Endothelial cell of umbilical vein (primary cell): Measurements from ENCODE around the gene TXNIP. TPM values are rescaled to one million over a fixed set of nuclear protein-coding genes. Genes with fewer than 3 reads are reported as not detected.

Experiments used
- BruUV-seq: library from RNA; stranded (reverse); fragments of 400-500 nt; replicated peaks from 2 replicates; lab custom pipeline; 2021; lab: Mats Ljungman, UMichigan
- CTCF ChIA-PET: fragments of 300-600, 350-600 bp; sonication (Branson Sonifier 250); formaldehyde crosslinking; loops from one replicate; lab custom pipeline; 2021; ENCODE audit warnings: antibody characterized with exemption, inconsistent platforms; lab: Charles Lee
- POLR2A ChIA-PET: fragments of 300-600, 350-600 bp; sonication (Branson Sonifier 250); formaldehyde crosslinking; loops from one replicate; lab custom pipeline; 2021; ENCODE audit warnings: antibody characterized with exemption, inconsistent platforms; lab: Charles Lee
- DNase-seq: peaks from one replicate; pipeline ENCODE4 v3.0.0-alpha.2; 2011; ENCODE audit warnings: low read depth, low spot score
- FAIRE-seq: peaks from 2 replicates; lab custom pipeline; 2011; peaks lifted over from hg19 to GRCh38; lab: Jason Lieb, UNC
- H2AFZ ChIP-seq: 2 replicates; pipeline ENCODE4 v1.6.0; 2012; ENCODE audit warnings: low read depth, low read length, control low read depth, inconsistent platforms
- H3K27ac ChIP-seq: 2 replicates; pipeline ENCODE4 v1.5.1; 2011; ENCODE audit warnings: low read depth, mild to moderate bottlenecking, control low read depth, low read length, moderate library complexity; ENCODE audit not compliant: insufficient read depth
- H3K27me3 ChIP-seq, 2 experiments: 2 replicates each; pipeline versions ENCODE4 v1.6.0 to v1.6.1; 2011; ENCODE audit warnings: low read length in 2 of 2, mixed read lengths in 1 of 2; ENCODE audit not compliant: control insufficient read depth in 2 of 2, insufficient read depth in 2 of 2
- H3K36me3 ChIP-seq, 2 experiments: 2 replicates in 1 of 2; 3 replicates in 1 of 2; pipeline ENCODE4 v1.5.1; 2011; ENCODE audit warnings: low read length in 2 of 2, mild to moderate bottlenecking in 1 of 2, moderate library complexity in 1 of 2; ENCODE audit not compliant: control insufficient read depth in 2 of 2, insufficient read depth in 2 of 2; ENCODE audit errors: extremely low read depth in 1 of 2
- H3K4me1 ChIP-seq: 3 replicates; pipeline ENCODE4 v1.5.1; 2011; ENCODE audit warnings: mild to moderate bottlenecking, low read length; ENCODE audit not compliant: control insufficient read depth, insufficient read depth; ENCODE audit errors: extremely low read depth
- H3K4me2 ChIP-seq: 2 replicates; pipeline ENCODE4 v1.6.1; 2011; ENCODE audit warnings: low read length, control low read depth, mixed read lengths; ENCODE audit not compliant: insufficient read depth
- H3K4me3 ChIP-seq, 3 experiments: fragments of 200-600 bp in 1 of 3; sonication (generic), shearing (Covaris generic) in 1 of 3; replicated peaks in 1 of 3; 2 replicates each; pipeline ENCODE4 v1.5.1; 2011 to 2016; ENCODE audit warnings: control low read depth in 3 of 3, low read length in 3 of 3, mild to moderate bottlenecking in 2 of 3, inconsistent platforms in 1 of 3, low read depth in 1 of 3, moderate library complexity in 1 of 3; ENCODE audit not compliant: insufficient read depth in 1 of 3
- H3K79me2 ChIP-seq: 2 replicates; pipeline ENCODE4 v1.6.0; 2012; ENCODE audit warnings: low read length, inconsistent platforms; ENCODE audit not compliant: control insufficient read depth, insufficient read depth
- H3K9ac ChIP-seq: replicated peaks from 2 replicates; pipeline ENCODE3; 2011; ENCODE audit warnings: low read length, control low read depth; ENCODE audit not compliant: insufficient read depth; ENCODE audit errors: extremely low read depth
- H3K9me1 ChIP-seq: replicated peaks from 3 replicates; pipeline ENCODE4 v1.6.0; 2011; ENCODE audit warnings: mild to moderate bottlenecking, low read length; ENCODE audit not compliant: control insufficient read depth, insufficient read depth; ENCODE audit errors: extremely low read depth
- H3K9me3 ChIP-seq: replicated peaks from 2 replicates; pipeline ENCODE4 v1.5.1; 2012; ENCODE audit warnings: low read length, inconsistent platforms; ENCODE audit not compliant: control insufficient read depth, insufficient read depth
- H4K20me1 ChIP-seq: replicated peaks from 2 replicates; pipeline ENCODE3; 2011; ENCODE audit warnings: mild to moderate bottlenecking, low read length; ENCODE audit not compliant: control insufficient read depth, insufficient read depth; ENCODE audit errors: extremely low read depth
- EZH2 ChIP-seq: IDR thresholded peaks from 2 replicates; pipeline ENCODE4 v1.6.1; 2012; ENCODE audit warnings: borderline replicate concordance, low read depth, mild to moderate bottlenecking, moderate library complexity, low read length, inconsistent platforms; ENCODE audit not compliant: severe bottlenecking
- FOS ChIP-seq: IDR thresholded peaks from 2 replicates; pipeline ENCODE4 v1.6.1; 2011; ENCODE audit warnings: mild to moderate bottlenecking, low read length, moderate library complexity, borderline replicate concordance; ENCODE audit not compliant: insufficient read depth
- GATA2 ChIP-seq: IDR thresholded peaks from 2 replicates; pipeline ENCODE4 v1.7.0; 2011; ENCODE audit warnings: low read depth, mild to moderate bottlenecking, moderate library complexity, mixed read lengths, low read length; ENCODE audit not compliant: insufficient read length, insufficient read depth
- JUN ChIP-seq: IDR thresholded peaks from 2 replicates; pipeline ENCODE4 v1.6.1; 2011; ENCODE audit warnings: borderline replicate concordance, low read depth; ENCODE audit not compliant: insufficient read length, insufficient read depth
- MAX ChIP-seq: IDR thresholded peaks from 2 replicates; pipeline ENCODE4 v1.6.1; 2011; ENCODE audit not compliant: insufficient read depth, insufficient read length
- MYC ChIP-seq: IDR thresholded peaks from one replicate; pipeline ENCODE4 v1.6.1; 2011; ENCODE audit warnings: mild to moderate bottlenecking, low read depth, low read length
- POLR2A ChIP-seq: IDR thresholded peaks from 2 replicates; pipeline ENCODE4 v1.6.1; 2012; ENCODE audit warnings: low read depth, mild to moderate bottlenecking, control low read depth, low read length
- POLR2AphosphoS5 ChIP-seq: IDR thresholded peaks from 2 replicates; pipeline ENCODE4 v1.6.1; 2012; ENCODE audit warnings: low read depth, mild to moderate bottlenecking, control low read depth, low read length, moderate library complexity; ENCODE audit not compliant: insufficient read depth
- dilution Hi-C: fragments of 300-500 bp; cut with MboI; formaldehyde crosslinking; loops from one replicate; pipeline ENCODE4 v1.15.0; 2019; ENCODE audit warnings: low sequenced_read_pairs; ENCODE audit not compliant: extremely low pct_ligation_motif_present
- intact Hi-C: fragments of 100-400 bp; cut with micrococcal nuclease; formaldehyde crosslinking; loops from one replicate; pipeline ENCODE4 v1.10.0; 2022
- polyA plus RNA-seq, 4 experiments: library from polyadenylated mRNA; depleted of rRNA in 3 of 4; stranded (reverse) in 3 of 4; unstranded in 1 of 4; fragments of >200 nt; gene quantifications; 2 replicates each; pipeline versions ENCODE4 v1.2.1 to v1.2.3, GENCODE V29; 2011 to 2012; ENCODE audit warnings: missing spikeins in 1 of 4
- total RNA-seq: library from RNA; stranded (reverse); gene quantifications from 2 replicates; pipeline ENCODE4 v1.2.3, GENCODE V29; 2021
- TF ChIP-seq, protein P1 (sequence below), 2 donors: IDR thresholded peaks; 1 replicate in 1 of 2; 2 replicates in 1 of 2; pipeline ENCODE4 v1.5.1; 2011; ENCODE audit warnings: low read length in 2 of 2, mild to moderate bottlenecking in 2 of 2, moderate library complexity in 2 of 2, control low read depth in 1 of 2, inconsistent platforms in 1 of 2, low read depth in 1 of 2; ENCODE audit not compliant: insufficient read depth in 1 of 2; ENCODE audit errors: extremely low read depth in 1 of 2

Gene TXNIP
- total and polyA plus RNA-seq, 2 donors (not counting 3 experiments of a cell fraction or from before 2014, with no cell fraction given), result 9.1 to 21.8 TPM

DNA sequence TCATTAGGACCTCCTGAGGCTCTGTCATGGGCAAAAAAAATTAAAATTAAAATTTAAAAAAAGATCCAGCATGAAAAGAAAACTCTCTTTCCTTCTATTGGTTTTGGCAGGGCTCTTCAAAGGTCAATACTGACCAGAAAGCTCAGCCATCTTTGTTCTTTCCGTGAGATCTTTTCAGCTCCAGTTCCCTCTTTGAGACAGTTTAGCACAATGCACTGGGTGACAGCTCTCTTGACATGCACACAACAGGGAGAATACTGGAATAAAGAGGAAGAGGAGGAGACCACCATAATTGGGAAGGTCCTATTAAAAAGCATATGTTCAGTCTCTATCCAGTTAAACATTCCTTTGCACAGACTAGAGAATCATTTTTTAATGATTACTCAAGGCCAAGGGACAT lies 44.9 kb downstream of the TXNIP start:
- dilution Hi-C loops (no loop called here), intact Hi-C loops (no loop called here)
- no peak overlapping the region for H3K27ac ChIP-seq
- H3K4me2 ChIP-seq, result no peak overlapping the region
- peaks cover 23% of the 10 kb centered on the region for H3K4me1 ChIP-seq
- no peak overlapping the region for H3K9ac ChIP-seq
- no peaks in the 10 kb centered on the region for H3K9me3 ChIP-seq
- FAIRE-seq (no peak), DNase-seq (no peak)
- POLR2A ChIA-PET, result interaction anchor here (0.5 kb wide), 1 partner anchor 13 kb away, joined by 3 read pairs; the partner anchor contains the start of genes ANKRD34A and POLR3GL
- H3K36me3 ChIP-seq, result no peaks in the 10 kb centered on the region
- H4K20me1 ChIP-seq, result no peaks in the 10 kb centered on the region
- CTCF ChIA-PET, result no interaction called here
- TF ChIP-seq FOS, result no peak
- no peak for TF ChIP-seq EZH2
- TF ChIP-seq POLR2AphosphoS5, result no peak
- no peak for TF ChIP-seq MYC
- no peak for TF ChIP-seq JUN
- TF ChIP-seq, protein P1, sequence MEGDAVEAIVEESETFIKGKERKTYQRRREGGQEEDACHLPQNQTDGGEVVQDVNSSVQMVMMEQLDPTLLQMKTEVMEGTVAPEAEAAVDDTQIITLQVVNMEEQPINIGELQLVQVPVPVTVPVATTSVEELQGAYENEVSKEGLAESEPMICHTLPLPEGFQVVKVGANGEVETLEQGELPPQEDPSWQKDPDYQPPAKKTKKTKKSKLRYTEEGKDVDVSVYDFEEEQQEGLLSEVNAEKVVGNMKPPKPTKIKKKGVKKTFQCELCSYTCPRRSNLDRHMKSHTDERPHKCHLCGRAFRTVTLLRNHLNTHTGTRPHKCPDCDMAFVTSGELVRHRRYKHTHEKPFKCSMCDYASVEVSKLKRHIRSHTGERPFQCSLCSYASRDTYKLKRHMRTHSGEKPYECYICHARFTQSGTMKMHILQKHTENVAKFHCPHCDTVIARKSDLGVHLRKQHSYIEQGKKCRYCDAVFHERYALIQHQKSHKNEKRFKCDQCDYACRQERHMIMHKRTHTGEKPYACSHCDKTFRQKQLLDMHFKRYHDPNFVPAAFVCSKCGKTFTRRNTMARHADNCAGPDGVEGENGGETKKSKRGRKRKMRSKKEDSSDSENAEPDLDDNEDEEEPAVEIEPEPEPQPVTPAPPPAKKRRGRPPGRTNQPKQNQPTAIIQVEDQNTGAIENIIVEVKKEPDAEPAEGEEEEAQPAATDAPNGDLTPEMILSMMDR (IDR thresholded peaks at IDR 0.05; ENCODE audit: extremely low read depth in 1 of 2, insufficient read depth in 1 of 2, low read depth in 1 of 2, low read length in 2 of 2), result no peak
- TF ChIP-seq POLR2A, result no peak
- no peak for TF ChIP-seq GATA2
- TF ChIP-seq MAX, result no peak
- no peak overlapping the region for H3K4me3 ChIP-seq
- H3K9me1 ChIP-seq, result no peaks in the 10 kb centered on the region
- BruUV-seq, result no TSS peak
- no peaks in the 10 kb centered on the region for H3K27me3 ChIP-seq
- peaks cover 80% of the 10 kb centered on the region for H3K79me2 ChIP-seq
- H2AFZ ChIP-seq, result no peak overlapping the region
